GM12878 (cell line): Measurements from ENCODE around the gene CNNM1. TPM values are rescaled to one million over a fixed set of nuclear protein-coding genes. Genes with fewer than 3 reads are reported as not detected.

ENCODE experiments used
- ATAC-seq: fragments of 200-7000 bp; cut with Tn5 transposase; 3 replicates; pipeline ENCODE4 v1.9.1; 2020; ENCODE audit warnings: mild to moderate bottlenecking, moderate library complexity
- BruUV-seq: library from RNA; stranded (reverse); fragments of 400-500 nt; replicated peaks from 2 replicates; lab custom pipeline; 2021; lab: Mats Ljungman, UMichigan
- CTCF ChIA-PET: fragments of 300-600 bp; sonication (Branson Sonifier 250); formaldehyde crosslinking; extraction: SDS; loops from one replicate; lab custom pipeline; 2021; ENCODE audit warnings: inconsistent platforms; lab: Yijun Ruan, JAX
- POLR2A ChIA-PET: fragments of 350-600 bp; formaldehyde crosslinking; extraction: SDS; loops from one replicate; lab custom pipeline; 2021; ENCODE audit warnings: inconsistent platforms; lab: Charles Lee
- RAD21 ChIA-PET: fragments of 300-600 bp; sonication (Branson Sonifier 250); formaldehyde crosslinking; loops from one replicate; lab custom pipeline; 2023; ENCODE audit warnings: antibody characterized with exemption; ENCODE audit not compliant: unreplicated experiment; lab: Charles Lee
- SMC1A ChIA-PET: fragments of 300-600 bp; sonication (Branson Sonifier 250); formaldehyde crosslinking; loops from one replicate; lab custom pipeline; 2023; ENCODE audit not compliant: unreplicated experiment, uncharacterized antibody; lab: Charles Lee
- DNase-seq: peaks from one replicate; pipeline ENCODE4 v3.0.0-alpha.2; 2011; ENCODE audit warnings: low read depth, low spot score
- FAIRE-seq: peaks from 3 replicates; lab custom pipeline; 2011; peaks lifted over from hg19 to GRCh38; lab: Jason Lieb, UNC
- H2AFZ ChIP-seq: 2 replicates; pipeline ENCODE4 v1.6.0; 2011; ENCODE audit warnings: low read depth, low read length, control low read depth; ENCODE audit not compliant: control insufficient read depth
- H3K27ac ChIP-seq: 2 replicates; pipeline ENCODE4 v1.5.1; 2011; ENCODE audit warnings: control low read depth; ENCODE audit not compliant: control insufficient read depth, insufficient read depth
- H3K27me3 ChIP-seq, 2 experiments: replicated peaks in 1 of 2; 2 replicates each; pipeline versions ENCODE4 v1.6.0 to v1.6.1; 2011; ENCODE audit warnings: low read length in 1 of 2; ENCODE audit not compliant: control insufficient read depth in 2 of 2, insufficient read depth in 2 of 2
- H3K36me3 ChIP-seq, 2 experiments: 2 replicates each; pipeline ENCODE4 v1.5.1; 2011; ENCODE audit warnings: low read length in 1 of 2; ENCODE audit not compliant: control insufficient read depth in 2 of 2, insufficient read depth in 2 of 2
- H3K4me1 ChIP-seq: 2 replicates; pipeline ENCODE4 v1.6.1; 2011; ENCODE audit warnings: mild to moderate bottlenecking, low read length, moderate library complexity, mixed read lengths; ENCODE audit not compliant: control insufficient read depth, insufficient read depth
- H3K4me2 ChIP-seq: 2 replicates; pipeline ENCODE4 v1.6.0; 2011; ENCODE audit warnings: control low read depth; ENCODE audit not compliant: control insufficient read depth, insufficient read depth
- H3K4me3 ChIP-seq: fragments of 200-600 bp; sonication (generic); 2 replicates; pipeline ENCODE4 v1.5.1; 2016
- H3K79me2 ChIP-seq: 2 replicates; pipeline ENCODE4 v1.6.0; 2011; ENCODE audit warnings: low read length; ENCODE audit not compliant: control insufficient read depth, insufficient read depth
- H3K9ac ChIP-seq: 2 replicates; pipeline ENCODE4 v1.8.0; 2011; ENCODE audit warnings: low read length, control low read depth, mixed read lengths; ENCODE audit not compliant: control insufficient read depth, insufficient read depth
- H3K9me3 ChIP-seq: replicated peaks from 3 replicates; pipeline ENCODE4 v1.5.1; 2011; ENCODE audit warnings: mild to moderate bottlenecking, low read length; ENCODE audit not compliant: control insufficient read depth, insufficient read depth
- H4K20me1 ChIP-seq: 2 replicates; pipeline ENCODE4 v1.6.0; 2011; ENCODE audit not compliant: control insufficient read depth, insufficient read depth
- ATF7 ChIP-seq: fragments of 450-650 bp; IDR thresholded peaks from 2 replicates; pipeline ENCODE4 v1.6.1; 2016; ENCODE audit warnings: low read depth, mild to moderate bottlenecking
- CBX5 ChIP-seq: sonication (generic); IDR thresholded peaks from 2 replicates; pipeline ENCODE4 v1.6.1; 2016; ENCODE audit warnings: low read depth, moderate library complexity, mild to moderate bottlenecking, inconsistent platforms
- CHD4 ChIP-seq: fragments of 200-600 bp; sonication (generic); IDR thresholded peaks from 2 replicates; pipeline ENCODE4 v1.6.1; 2016; ENCODE audit warnings: mild to moderate bottlenecking
- EGR1 ChIP-seq, 2 experiments: IDR thresholded peaks; 1 replicate in 1 of 2; 2 replicates in 1 of 2; pipeline ENCODE4 v1.6.1; 2011 to 2012; ENCODE audit warnings: low read depth in 2 of 2, low read length in 2 of 2, borderline replicate concordance in 1 of 2, mild to moderate bottlenecking in 1 of 2, moderate library complexity in 1 of 2
- HCFC1 ChIP-seq: fragments of 150-350 bp; IDR thresholded peaks from 2 replicates; pipeline ENCODE4 v1.6.1; 2014; ENCODE audit warnings: low read length
- HDAC6 ChIP-seq: fragments of 200-600 bp; sonication (generic); IDR thresholded peaks from one replicate; pipeline ENCODE4 v1.8.0; 2017; ENCODE audit warnings: antibody characterized with exemption; ENCODE audit not compliant: unreplicated experiment
- IRF4 ChIP-seq: IDR thresholded peaks from 2 replicates; pipeline ENCODE4 v1.6.1; 2011; ENCODE audit warnings: low read depth, low read length
- KAT2A ChIP-seq: conservative IDR thresholded peaks from 2 replicates; pipeline ENCODE4 v1.6.1; 2011; ENCODE audit warnings: low read depth, low read length; ENCODE audit not compliant: control insufficient read depth
- KLF5 ChIP-seq: fragments of 450-650 bp; IDR thresholded peaks from 2 replicates; pipeline ENCODE4 v1.6.1; 2014; ENCODE audit warnings: mild to moderate bottlenecking; ENCODE audit not compliant: partially characterized antibody
- LARP7 ChIP-seq: fragments of 450-650 bp; IDR thresholded peaks from 2 replicates; pipeline ENCODE4 v1.6.1; 2017; ENCODE audit warnings: mild to moderate bottlenecking
- MTA3 ChIP-seq: IDR thresholded peaks from 2 replicates; pipeline ENCODE4 v1.6.1; 2012; ENCODE audit warnings: low read length, inconsistent platforms, borderline replicate concordance
- RELB ChIP-seq: fragments of 450-650 bp; IDR thresholded peaks from 2 replicates; pipeline ENCODE4 v1.6.1; 2017; ENCODE audit warnings: low read depth, mild to moderate bottlenecking, moderate library complexity
- STAT1 ChIP-seq: fragments of 450-650 bp; conservative IDR thresholded peaks from 2 replicates; pipeline ENCODE4 v1.6.1; 2014; ENCODE audit warnings: antibody characterized with exemption, mild to moderate bottlenecking
- STAT3 ChIP-seq: IDR thresholded peaks from 2 replicates; pipeline ENCODE4 v1.6.1; 2011; ENCODE audit warnings: low read depth, low read length, improper control_type of control experiment
- TCF3 ChIP-seq: IDR thresholded peaks from 2 replicates; pipeline ENCODE4 v1.6.1; 2012; ENCODE audit warnings: low read depth, mild to moderate bottlenecking, low read length, borderline replicate concordance; ENCODE audit not compliant: insufficient read depth
- WGBS: methylation state at CpG from one replicate; pipeline ENCODE4 v1.1.6; 2016; ENCODE audit warnings: low lambda C conversion rate; ENCODE audit not compliant: insufficient replicate concordance, insufficient coverage; ENCODE audit errors: missing lambda C conversion rate; 5-methylcytosine and 5-hydroxymethylcytosine counted together
- in situ Hi-C: fragments of 300-500 bp; cut with MboI; formaldehyde crosslinking; loops from 9 replicates; pipeline ENCODE4 v1.14.3; 2018; ENCODE audit warnings: mixed read lengths
- intact Hi-C: fragments of 100-400 bp; cut with micrococcal nuclease; formaldehyde crosslinking; loops from one replicate; pipeline ENCODE4 v1.14.2; 2022; ENCODE audit not compliant: unreplicated experiment
- polyA plus RNA-seq, 11 experiments: library from polyadenylated mRNA; depleted of rRNA in 4 of 11; unstranded in 6 of 11; stranded (reverse) in 5 of 11; fragments of >200 nt; fragmentation: Nextera tagmentation in 4 of 11; fragmentation: Illumina TruSeq in 1 of 11; extraction: Ambion mirVana in 4 of 11; extraction: Trizol in 1 of 11; gene quantifications; 1 replicate in 1 of 11; 2 replicates in 10 of 11; pipeline versions ENCODE4 v1.2.1 to v1.2.3, GENCODE V29; 2011 to 2016; ENCODE audit warnings: inconsistent platforms in 2 of 11, missing spikeins in 2 of 11, low read depth in 1 of 11
- total RNA-seq, 4 experiments: library from RNA; depleted of rRNA in 3 of 4; stranded (reverse); fragments of >200 nt in 3 of 4; fragmentation: Illumina TruSeq in 1 of 4; extraction: Trizol in 1 of 4; gene quantifications; 2 replicates each; pipeline versions ENCODE4 v1.2.1 to v1.2.3, GENCODE V29; 2013 to 2021

The CNNM1 gene
- total and polyA plus RNA-seq, 10 of the 15 experiments (the other 5 are each of a cell fraction or from before 2014, with no cell fraction given): 0.01 TPM; not detected in 9

- no peak overlapping the region for H3K9ac ChIP-seq
- ChIA-PET POLR2A (no interaction called here), CTCF (no interaction called here), RAD21 (no interaction called here), SMC1A (no interaction called here)
- H3K36me3 ChIP-seq: no peaks in the 10 kb centered on the region
- intact Hi-C loops: no loop called here
- DNase-seq (no peak), ATAC-seq (no peak), FAIRE-seq (no peak)
- H3K27ac ChIP-seq: no peak overlapping the region
- no peaks in the 10 kb centered on the region; a peak in 1 of 4 replicates for H3K27me3 ChIP-seq
- H3K79me2 ChIP-seq: no peaks in the 10 kb centered on the region
- H2AFZ ChIP-seq: no peak overlapping the region
- no peaks in the 10 kb centered on the region for H3K9me3 ChIP-seq
- TF ChIP-seq KAT2A: no peak
- no peaks in the 10 kb centered on the region for H4K20me1 ChIP-seq
- no peaks in the 10 kb centered on the region for H3K4me1 ChIP-seq
- in situ Hi-C loops: no loop called here
- H3K4me3 ChIP-seq: no peak overlapping the region
- 55% methylated on average over 17 of the region's 17 CpGs for WGBS
- no peak overlapping the region for H3K4me2 ChIP-seq
- BruUV-seq: no TSS peak
Measured at GRCh38 chr10:99316374-99316773, 12.8 kb upstream of the CNNM1 start.

GRCh38 chr10:99318048-99318447 is 11.1 kb upstream of the CNNM1 start:
- no TSS peak for BruUV-seq
- RAD21 ChIA-PET: no interaction called here
- Histone ChIP-seq H3K9ac (no peak overlapping the region), H2AFZ (no peak overlapping the region), H3K4me2 (no peak overlapping the region), H3K4me3 (no peak overlapping the region), H3K36me3 (no peaks in the 10 kb centered on the region), H4K20me1 (no peaks in the 10 kb centered on the region), H3K9me3 (no peaks in the 10 kb centered on the region), H3K4me1 (no peaks in the 10 kb centered on the region), H3K27ac (no peak overlapping the region), H3K79me2 (no peaks in the 10 kb centered on the region), H3K27me3 (no peaks in the 10 kb centered on the region; a peak in 2 of 4 replicates)
- CTCF ChIA-PET: no interaction called here
- intact Hi-C loops: no loop called here
- SMC1A ChIA-PET: interaction anchor here (1.2 kb wide), 1 partner anchor 22 kb away, joined by 3 read pairs; no protein-coding TSS in a partner anchor
- no peak for FAIRE-seq
- POLR2A ChIA-PET: no interaction called here
- no peak for ATAC-seq
- in situ Hi-C loops: no loop called here
- WGBS: 57% methylated on average over 3 of the region's 3 CpGs
- TF ChIP-seq HDAC6 (no peak), LARP7 (no peak), KAT2A (no peak), HCFC1 (no peak), IRF4 (no peak), KLF5 (no peak), STAT3 (no peak), RELB (no peak), EGR1 (IDR thresholded peaks at IDR 0.05; ENCODE audit: borderline replicate concordance in 1 of 2, low read depth in 2 of 2, low read length in 2 of 2) (no peak), TCF3 (no peak), STAT1 (no peak), MTA3 (no peak), CHD4 (no peak), CBX5 (no peak), ATF7 (no peak)
- DNase-seq: no peak
